Brain microvascular endothelial cell (primary cell): ENCODE data around the gene PTPRM.

Experiments
- DNase-seq: peaks from one replicate; pipeline ENCODE4 v3.0.0-alpha.2; 2020
- H3K27ac ChIP-seq: fragments of 250-450 bp; sonication (Bioruptor Pico); 2 replicates; pipeline ENCODE4 v1.5.1; 2020; ENCODE audit warnings: mild to moderate bottlenecking, moderate library complexity
- H3K27me3 ChIP-seq: fragments of 250-450 bp; sonication (Bioruptor Pico); replicated peaks from 2 replicates; pipeline ENCODE4 v1.5.1; 2020; ENCODE audit warnings: mild to moderate bottlenecking
- H3K36me3 ChIP-seq: fragments of 250-450 bp; sonication (Bioruptor Pico); replicated peaks from 2 replicates; pipeline ENCODE4 v1.5.1; 2020; ENCODE audit warnings: mild to moderate bottlenecking
- H3K4me3 ChIP-seq: 2 replicates; pipeline ENCODE4 v1.5.1; 2011; ENCODE audit warnings: low read depth, mild to moderate bottlenecking, control low read depth, low read length, moderate library complexity
- CTCF ChIP-seq: IDR thresholded peaks from 2 replicates; pipeline ENCODE4 v1.5.1; 2011; ENCODE audit warnings: low read depth, mild to moderate bottlenecking, moderate library complexity, low read length, control low read depth, inconsistent platforms; ENCODE audit errors: missing control alignments
- in situ Hi-C: cut with HindIII; loops from 2 replicates; pipeline ENCODE4 v1.10.0; 2017; ENCODE audit warnings: low sequenced_read_pairs, low pct_ligation_motif_present

PTPRM gene

GRCh38 chr18:8008033-8008432, 440.9 kb downstream of the PTPRM start:
- H3K27me3 ChIP-seq = no peaks in the 10 kb centered on the region
- DNase-seq = no peak
- no peak overlapping the region for H3K27ac ChIP-seq
- TF ChIP-seq CTCF = no peak
- in situ Hi-C loops = no loop called here
- no peaks in the 10 kb centered on the region for H3K36me3 ChIP-seq
- no peak overlapping the region for H3K4me3 ChIP-seq

GRCh38 chr18:8011361-8011760, 444.2 kb downstream of the PTPRM start:
- in situ Hi-C loops = no loop called here
- H3K4me3 ChIP-seq = no peak overlapping the region
- no peak for TF ChIP-seq CTCF
- no peak for DNase-seq
- no peak overlapping the region for H3K27ac ChIP-seq
- H3K27me3 ChIP-seq = no peaks in the 10 kb centered on the region
- no peaks in the 10 kb centered on the region for H3K36me3 ChIP-seq

GRCh38 chr18:8011906-8012305, 444.8 kb downstream of the PTPRM start:
- DNase-seq = no peak
- H3K36me3 ChIP-seq = no peaks in the 10 kb centered on the region
- in situ Hi-C loops = no loop called here
- no peak overlapping the region for H3K4me3 ChIP-seq
- H3K27ac ChIP-seq = no peak overlapping the region
- no peak for TF ChIP-seq CTCF
- no peaks in the 10 kb centered on the region for H3K27me3 ChIP-seq

GRCh38 chr18:8018701-8019331, 451.7 kb downstream of the PTPRM start:
- no peak for DNase-seq
- Histone ChIP-seq H3K4me3 (no peak overlapping the region), H3K27ac (no peak overlapping the region), H3K27me3 (no peaks in the 10 kb centered on the region), H3K36me3 (no peaks in the 10 kb centered on the region)
- in situ Hi-C loops = no loop called here
- no peak for TF ChIP-seq CTCF

GRCh38 chr18:8019600-8019999, 452.5 kb downstream of the PTPRM start:
- no peak for DNase-seq
- in situ Hi-C loops = no loop called here

More at GRCh38 chr18:8019600-8019999, 452.5 kb downstream of the PTPRM start:
- TF ChIP-seq CTCF = no peak
- Histone ChIP-seq H3K4me3 (no peak overlapping the region), H3K27me3 (no peaks in the 10 kb centered on the region), H3K27ac (no peak overlapping the region), H3K36me3 (no peaks in the 10 kb centered on the region)
